ENCODE data around the gene PDZD4. TPM values are rescaled to one million over a fixed set of nuclear protein-coding genes. Genes with fewer than 3 reads are reported as not detected.

Gene PDZD4
- total and polyA plus RNA-seq, 8 donors, result 2.1 to 11.1 (median 5.2) TPM

GRCh38 chrX:153772316-153773217 is 57.8 kb downstream of the PDZD4 start:
- Histone ChIP-seq H3K9me3 (no peaks in the 10 kb centered on the region), H3K4me3 (no peak overlapping the region), H3K27me3 (peaks cover 0 to 5% (median 0%) of the 10 kb centered on the region in 3 donors), H3K27ac (no peak overlapping the region), H3K36me3 (peaks cover 0 to 67% (median 10%) of the 10 kb centered on the region in 4 donors), H3K4me1 (no peaks in the 10 kb centered on the region)
- no peak for DNase-seq
- WGBS, 5 donors, result 76 to 87% (median 80%) methylated on average over 7 to 21 of the region's 21 CpGs
- TF ChIP-seq, protein P1, sequence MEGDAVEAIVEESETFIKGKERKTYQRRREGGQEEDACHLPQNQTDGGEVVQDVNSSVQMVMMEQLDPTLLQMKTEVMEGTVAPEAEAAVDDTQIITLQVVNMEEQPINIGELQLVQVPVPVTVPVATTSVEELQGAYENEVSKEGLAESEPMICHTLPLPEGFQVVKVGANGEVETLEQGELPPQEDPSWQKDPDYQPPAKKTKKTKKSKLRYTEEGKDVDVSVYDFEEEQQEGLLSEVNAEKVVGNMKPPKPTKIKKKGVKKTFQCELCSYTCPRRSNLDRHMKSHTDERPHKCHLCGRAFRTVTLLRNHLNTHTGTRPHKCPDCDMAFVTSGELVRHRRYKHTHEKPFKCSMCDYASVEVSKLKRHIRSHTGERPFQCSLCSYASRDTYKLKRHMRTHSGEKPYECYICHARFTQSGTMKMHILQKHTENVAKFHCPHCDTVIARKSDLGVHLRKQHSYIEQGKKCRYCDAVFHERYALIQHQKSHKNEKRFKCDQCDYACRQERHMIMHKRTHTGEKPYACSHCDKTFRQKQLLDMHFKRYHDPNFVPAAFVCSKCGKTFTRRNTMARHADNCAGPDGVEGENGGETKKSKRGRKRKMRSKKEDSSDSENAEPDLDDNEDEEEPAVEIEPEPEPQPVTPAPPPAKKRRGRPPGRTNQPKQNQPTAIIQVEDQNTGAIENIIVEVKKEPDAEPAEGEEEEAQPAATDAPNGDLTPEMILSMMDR (IDR thresholded peaks at IDR 0.05), result no peak
- TF ChIP-seq POLR2A (IDR thresholded peaks at IDR 0.05), result no peak
- TF ChIP-seq EP300 (IDR thresholded peaks at IDR 0.05), result no peak
- TF ChIP-seq POLR2AphosphoS5 (IDR thresholded peaks at IDR 0.05), result no peak
- intact Hi-C loops (cut with DNase I; ENCODE audit: low total_unique reads), result no loop called here

DNA sequence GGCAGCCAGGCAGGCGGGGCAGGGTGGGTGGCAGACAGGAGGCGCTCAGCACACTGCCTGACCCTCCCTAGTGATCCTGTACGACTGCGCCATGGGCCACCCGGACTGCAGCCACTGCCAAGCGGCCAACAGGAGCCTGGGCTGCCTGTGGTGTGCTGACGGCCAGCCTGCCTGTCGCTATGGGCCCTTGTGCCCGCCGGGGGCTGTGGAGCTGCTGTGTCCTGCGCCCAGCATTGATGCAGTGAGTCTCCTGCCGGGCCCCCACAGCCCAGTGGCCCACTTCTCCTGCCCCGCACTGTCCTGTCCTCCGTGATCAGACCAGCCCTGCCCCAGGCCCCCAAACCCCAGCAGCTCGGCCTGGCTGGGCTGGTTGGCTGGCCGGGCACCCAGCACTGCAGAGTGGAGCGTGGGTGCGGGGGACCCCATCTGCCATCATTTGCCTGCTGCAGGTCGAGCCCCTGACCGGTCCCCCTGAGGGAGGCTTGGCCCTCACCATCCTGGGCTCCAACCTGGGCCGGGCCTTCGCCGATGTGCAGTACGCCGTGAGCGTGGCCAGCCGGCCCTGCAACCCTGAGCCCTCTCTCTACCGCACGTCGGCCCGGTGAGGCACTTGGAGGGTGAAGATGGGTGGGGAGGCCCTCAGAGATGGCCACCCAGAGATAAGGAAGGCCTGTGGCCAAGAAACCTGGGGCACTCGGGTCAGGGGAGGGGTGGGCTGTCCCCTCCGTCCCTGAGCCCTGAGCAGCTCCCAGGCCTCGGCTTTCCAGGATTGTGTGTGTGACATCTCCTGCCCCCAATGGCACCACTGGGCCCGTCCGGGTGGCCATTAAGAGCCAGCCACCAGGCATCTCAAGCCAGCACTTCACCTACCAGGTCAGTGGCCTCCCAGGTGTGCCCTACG is 58.7 kb downstream of the PDZD4 start:
- no peak for DNase-seq
- Histone ChIP-seq H3K36me3 (peaks cover 0 to 58% (median 8%) of the 10 kb centered on the region in 4 donors), H3K9me3 (no peaks in the 10 kb centered on the region), H3K27me3 (no peaks in the 10 kb centered on the region), H3K4me3 (no peak overlapping the region), H3K4me1 (peaks cover 0 to 6% (median 1%) of the 10 kb centered on the region in 4 donors), H3K27ac (no peak overlapping the region)
- intact Hi-C loops (cut with DNase I; ENCODE audit: low total_unique reads), result no loop called here
- TF ChIP-seq EP300 (IDR thresholded peaks at IDR 0.05) (no peak), POLR2A (IDR thresholded peaks at IDR 0.05) (no peak)
- WGBS, 5 donors, result 84 to 95% (median 91%) methylated on average over 12 to 37 of the region's 37 CpGs

- no peak for TF ChIP-seq POLR2AphosphoS5 (IDR thresholded peaks at IDR 0.05)
- TF ChIP-seq, protein P1 (IDR thresholded peaks at IDR 0.05), result no peak
- TF ChIP-seq EP300 (IDR thresholded peaks at IDR 0.05), result no peak
- TF ChIP-seq POLR2A (IDR thresholded peaks at IDR 0.05), result no peak
- Histone ChIP-seq H3K27ac (no peak overlapping the region), H3K36me3 (peaks cover 0 to 56% (median 8%) of the 10 kb centered on the region in 4 donors), H3K4me1 (peaks cover 0 to 14% (median 7%) of the 10 kb centered on the region in 4 donors), H3K9me3 (no peaks in the 10 kb centered on the region), H3K4me3 (no peak overlapping the region), H3K27me3 (no peaks in the 10 kb centered on the region)
- DNase-seq, result no peak
- WGBS, 5 donors, result 88 to 100% (median 92%) methylated on average over 1 to 18 of the region's 18 CpGs
- intact Hi-C loops (cut with DNase I; ENCODE audit: low total_unique reads), result no loop called here
Measured at GRCh38 chrX:153770601-153771414, 59.5 kb downstream of the PDZD4 start.

- intact Hi-C loops (cut with DNase I; ENCODE audit: low total_unique reads), result no loop called here
- H3K9me3 ChIP-seq, result no peaks in the 10 kb centered on the region
- H3K4me1 ChIP-seq, result peaks cover 0 to 22% (median 14%) of the 10 kb centered on the region in 4 donors
- H3K36me3 ChIP-seq, result peaks cover 0 to 49% (median 7%) of the 10 kb centered on the region in 4 donors
- 80 to 90% (median 85%) methylated on average over 10 to 25 of the region's 25 CpGs for WGBS, 5 donors
- H3K27me3 ChIP-seq, result no peaks in the 10 kb centered on the region
- no peak overlapping the region for H3K27ac ChIP-seq
- peak in 1 of 2 donors; percentile 3 for DNase-seq
- no peak overlapping the region for H3K4me3 ChIP-seq
- TF ChIP-seq, protein P1 (IDR thresholded peaks at IDR 0.05), result no peak
- no peak for TF ChIP-seq POLR2A (IDR thresholded peaks at IDR 0.05)
- no peak for TF ChIP-seq POLR2AphosphoS5 (IDR thresholded peaks at IDR 0.05)
- TF ChIP-seq EP300 (IDR thresholded peaks at IDR 0.05), result no peak
Measured at GRCh38 chrX:153769865-153770600, 60.3 kb downstream of the PDZD4 start.

All from stomach (tissue), 9 donors.